ENCODE measurements around the gene STPG1. TPM values are rescaled to one million over a fixed set of nuclear protein-coding genes. Genes with fewer than 3 reads are reported as not detected.
"Not testable (repeated sequence)": the region's sequence is repeated elsewhere in the genome, so short reads cannot be mapped to it uniquely, and the experiment has no call there.

The STPG1 gene
- total RNA-seq, 4 donors from 2014 or later = 2.2 to 7.6 (median 6.1) TPM

GRCh38 chr1:24454673-24455072, 41.1 kb upstream of the STPG1 start:
- Histone ChIP-seq H3K9me3 (no peaks in the 10 kb centered on the region), H3K4me3 (no peak overlapping the region), H3K4me1 (no peaks in the 10 kb centered on the region), H3K27ac (no peak overlapping the region), H3K36me3 (peaks cover 0 to 90% of the 10 kb centered on the region in 2 donors), H3K27me3 (no peaks in the 10 kb centered on the region)
- ATAC-seq = no peak
- TF ChIP-seq POLR2A (IDR thresholded peaks at IDR 0.05) (no peak), POLR2AphosphoS5 (IDR thresholded peaks at IDR 0.05) (no peak), EP300 (IDR thresholded peaks at IDR 0.05) (no peak), CTCF (IDR thresholded peaks at IDR 0.05) (no peak)
- WGBS, 2 donors (ENCODE audit: low coverage in 1 of 2) = 83 to 85% methylated on average over 1 to 3 of the region's 5 CpGs

GRCh38 chr1:24452922-24453485, 39.4 kb upstream of the STPG1 start:
- Histone ChIP-seq H3K27me3 (no peaks in the 10 kb centered on the region), H3K9me3 (no peaks in the 10 kb centered on the region), H3K4me1 (no peaks in the 10 kb centered on the region), H3K4me3 (no peak overlapping the region), H3K27ac (no peak overlapping the region), H3K36me3 (peaks cover 0 to 82% of the 10 kb centered on the region in 2 donors)
- no peak for ATAC-seq
- TF ChIP-seq EP300 (IDR thresholded peaks at IDR 0.05) (no peak), POLR2AphosphoS5 (IDR thresholded peaks at IDR 0.05) (no peak), CTCF (IDR thresholded peaks at IDR 0.05) (no peak), POLR2A (IDR thresholded peaks at IDR 0.05) (no peak)
- 60 to 83% methylated on average over 4 to 6 of the region's 8 CpGs for WGBS, 2 donors (ENCODE audit: low coverage in 1 of 2)

- Histone ChIP-seq H3K4me3 (no peak overlapping the region), H3K27me3 (no peaks in the 10 kb centered on the region), H3K4me1 (no peaks in the 10 kb centered on the region), H3K27ac (no peak overlapping the region), H3K36me3 (peaks cover 0 to 78% of the 10 kb centered on the region in 2 donors), H3K9me3 (no peaks in the 10 kb centered on the region)
- ATAC-seq = no peak
- no peak for TF ChIP-seq POLR2AphosphoS5 (IDR thresholded peaks at IDR 0.05)
- TF ChIP-seq CTCF (IDR thresholded peaks at IDR 0.05) = no peak
- TF ChIP-seq EP300 (IDR thresholded peaks at IDR 0.05) = no peak
- no peak for TF ChIP-seq POLR2A (IDR thresholded peaks at IDR 0.05)
- WGBS, 2 donors (ENCODE audit: low coverage in 1 of 2) = 72 to 76% methylated on average over 3 of the region's 3 CpGs
Observed at GRCh38 chr1:24451746-24452145, 38.2 kb upstream of the STPG1 start.

GRCh38 chr1:24450857-24451397, 37.3 kb upstream of the STPG1 start:
- peaks cover 0 to 73% of the 10 kb centered on the region in 2 donors for H3K36me3 ChIP-seq
- no peak overlapping the region for H3K27ac ChIP-seq
- no peaks in the 10 kb centered on the region for H3K27me3 ChIP-seq
- H3K9me3 ChIP-seq = no peaks in the 10 kb centered on the region
- no peaks in the 10 kb centered on the region for H3K4me1 ChIP-seq
- no peak overlapping the region for H3K4me3 ChIP-seq
- TF ChIP-seq POLR2AphosphoS5 (IDR thresholded peaks at IDR 0.05) (no peak), CTCF (IDR thresholded peaks at IDR 0.05) (no peak), POLR2A (IDR thresholded peaks at IDR 0.05) (no peak), EP300 (IDR thresholded peaks at IDR 0.05) (no peak)
- 100% methylated on average over 1 to 2 of the region's 5 CpGs for WGBS, 2 donors (ENCODE audit: low coverage in 1 of 2)
- no peak for ATAC-seq

GRCh38 chr1:24450316-24450715, 36.7 kb upstream of the STPG1 start:
- no peak for TF ChIP-seq POLR2A (IDR thresholded peaks at IDR 0.05)
- Histone ChIP-seq H3K36me3 (peaks cover 0 to 71% of the 10 kb centered on the region in 2 donors), H3K4me1 (no peaks in the 10 kb centered on the region), H3K4me3 (no peak overlapping the region), H3K27me3 (no peaks in the 10 kb centered on the region), H3K9me3 (no peaks in the 10 kb centered on the region), H3K27ac (no peak overlapping the region)
- 57 to 77% methylated on average over 4 of the region's 4 CpGs for WGBS, 2 donors (ENCODE audit: low coverage in 1 of 2)
- ATAC-seq = no peak

- H3K27me3 ChIP-seq, H3K27ac ChIP-seq, ATAC-seq, H3K4me3 ChIP-seq, H3K9me3 ChIP-seq: not testable (repeated sequence)
- H3K36me3 ChIP-seq = peaks cover 0 to 65% of the 10 kb centered on the region in 2 donors
- 92 to 100% methylated on average over 1 to 2 of the region's 2 CpGs for WGBS, 2 donors (ENCODE audit: low coverage in 1 of 2)
- peaks cover 0 to 16% (median 8%) of the 10 kb centered on the region in 3 donors for H3K4me1 ChIP-seq
Observed at GRCh38 chr1:24446446-24446845, 32.9 kb upstream of the STPG1 start.
